Central memory CD4-positive, alpha-beta T cell (primary cell): ENCODE measurements around the gene ADAMTS6.

Experiments
- DNase-seq: peaks from one replicate; pipeline ENCODE4 v3.0.0; 2022

Gene ADAMTS6

DNA sequence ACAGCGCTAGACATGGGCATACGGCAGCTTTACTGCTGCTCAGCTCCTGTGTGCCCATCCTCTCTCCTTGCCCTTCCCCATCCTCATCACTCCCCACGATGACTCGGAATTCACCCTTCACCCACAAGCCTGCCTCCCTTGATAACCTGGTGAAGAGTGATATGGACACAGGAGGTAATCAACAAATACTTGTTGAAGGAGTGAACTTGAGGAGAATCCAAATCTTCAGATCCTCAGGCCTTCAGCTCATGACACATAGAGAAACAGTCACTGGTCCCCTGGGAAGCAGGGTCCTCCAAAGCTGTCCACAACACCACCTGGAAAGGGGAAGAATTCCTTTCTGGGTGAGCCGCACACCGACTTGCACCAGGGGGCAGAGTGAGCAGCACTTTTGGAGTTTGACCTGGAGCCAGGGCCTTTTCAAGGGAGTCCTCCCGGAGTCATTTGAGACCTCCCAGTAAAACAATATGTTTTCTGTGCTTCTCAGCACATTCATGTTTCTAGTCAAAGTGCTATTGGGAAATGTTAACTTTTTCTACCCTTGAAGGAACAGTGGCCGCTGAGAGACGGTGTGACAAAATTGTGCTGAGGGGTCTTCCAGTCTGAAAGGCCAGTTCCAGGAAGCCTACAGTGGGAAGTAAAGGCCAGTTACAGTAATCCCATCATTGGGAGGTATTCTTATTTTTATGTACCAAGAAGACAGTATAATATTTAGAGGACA, 380.6 kb downstream of the ADAMTS6 start:
- DNase-seq: no peak
